Measurements from ENCODE around the gene GPR89B. TPM values are rescaled to one million over a fixed set of nuclear protein-coding genes. Genes with fewer than 3 reads are reported as not detected.
"Not testable (repeated sequence)": the region's sequence is repeated elsewhere in the genome, so short reads cannot be mapped to it uniquely, and the experiment has no call there.

The GPR89B gene
- total RNA-seq, 1 experiment from 2014 or later, result 24.6 TPM

DNA sequence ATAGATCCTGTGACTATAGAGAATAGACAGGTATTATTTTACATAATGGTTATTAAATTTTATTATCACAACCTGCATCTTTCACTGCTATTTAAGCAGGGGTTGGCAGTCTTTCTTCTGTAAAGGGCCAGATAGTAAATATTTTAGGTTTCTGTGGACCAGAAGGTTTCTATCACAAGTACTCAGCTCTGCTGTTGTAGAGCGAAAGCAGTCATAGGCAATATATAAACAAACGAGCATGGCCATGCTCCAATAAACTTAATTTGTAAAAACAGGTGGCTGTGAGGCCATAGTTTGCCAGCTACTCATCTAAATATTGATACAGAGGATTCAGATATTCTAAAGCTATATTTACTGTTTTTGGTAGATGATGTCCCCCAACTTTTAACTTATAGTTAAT lies 12.2 kb downstream of the GPR89B start:
- not testable (repeated sequence) for DNase-seq (ENCODE audit: low spot score)

- not testable (repeated sequence) for DNase-seq (ENCODE audit: low spot score)
Measured at GRCh38 chr1:147942563-147942962, 14.3 kb downstream of the GPR89B start.

GRCh38 chr1:147949517-147949916 lies 21.3 kb downstream of the GPR89B start:
- DNase-seq (ENCODE audit: low spot score), result not testable (repeated sequence)

DNA sequence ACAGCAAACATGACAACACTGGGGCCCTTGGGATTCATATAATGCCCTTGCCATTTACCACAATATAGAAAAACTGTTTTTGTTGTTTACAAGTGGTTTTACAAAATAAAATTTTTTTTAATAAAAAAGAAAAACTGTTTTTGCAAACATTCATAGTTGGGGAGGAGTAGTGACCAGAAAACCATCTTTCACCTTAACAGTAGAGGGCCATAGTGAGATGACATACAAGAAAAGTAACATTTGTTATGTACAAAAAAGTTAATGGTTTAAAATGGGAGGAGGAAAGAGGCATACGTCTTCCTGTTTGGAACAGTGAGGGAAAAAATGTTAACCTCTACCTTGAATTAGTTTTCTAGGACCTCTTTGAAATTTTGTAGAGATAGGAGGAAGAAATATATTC lies 30.7 kb downstream of the GPR89B start:
- not testable (repeated sequence) for DNase-seq (ENCODE audit: low spot score)

GRCh38 chr1:147959680-147960079 lies 31.5 kb downstream of the GPR89B start:
- not testable (repeated sequence) for DNase-seq (ENCODE audit: low spot score)

GRCh38 chr1:147964575-147964974 lies 36.4 kb downstream of the GPR89B start:
- not testable (repeated sequence) for DNase-seq (ENCODE audit: low spot score)

- DNase-seq (ENCODE audit: low spot score), result not testable (repeated sequence)
Measured at GRCh38 chr1:147966657-147967056, 38.4 kb downstream of the GPR89B start.

DNA sequence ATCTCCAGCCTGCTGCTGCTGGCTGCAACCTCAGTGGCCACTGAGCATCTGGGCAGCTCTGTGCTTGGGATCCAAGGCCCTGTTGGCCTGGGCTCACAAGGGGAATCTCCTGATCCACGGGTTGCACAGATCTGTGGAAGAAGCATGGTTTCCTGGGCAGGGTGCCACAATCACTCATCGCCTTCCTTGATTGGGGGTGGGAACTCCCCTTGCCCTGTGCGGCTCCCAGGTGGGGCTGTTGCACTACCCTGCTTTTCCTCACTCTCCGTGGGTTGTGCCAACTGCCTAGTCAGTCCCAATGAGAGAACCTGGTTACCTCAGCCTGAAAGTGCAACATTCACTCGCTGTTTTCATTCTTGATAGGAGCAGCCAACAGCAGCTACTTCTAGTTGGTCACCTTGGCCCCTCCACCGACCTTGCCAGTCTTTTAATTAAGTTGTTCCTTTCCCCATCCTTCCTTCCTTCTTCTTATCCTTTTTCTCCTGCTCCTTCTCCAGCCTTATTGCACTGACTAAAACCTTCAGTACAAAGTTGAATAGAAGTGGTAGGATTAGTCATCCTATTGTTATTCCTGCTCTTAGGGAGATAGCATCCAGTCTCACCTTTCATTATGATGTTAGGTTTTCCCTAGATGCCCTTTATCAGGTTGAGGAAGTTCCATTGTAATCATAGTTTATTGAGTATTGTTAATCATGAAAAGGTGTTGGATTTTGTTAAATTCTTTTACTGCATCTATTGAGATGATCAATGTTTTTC lies 50.9 kb downstream of the GPR89B start:
- DNase-seq (ENCODE audit: low spot score), result not testable (repeated sequence)

- not testable (repeated sequence) for DNase-seq (ENCODE audit: low spot score)
Measured at GRCh38 chr1:147985374-147985773, 57.2 kb downstream of the GPR89B start.

DNA sequence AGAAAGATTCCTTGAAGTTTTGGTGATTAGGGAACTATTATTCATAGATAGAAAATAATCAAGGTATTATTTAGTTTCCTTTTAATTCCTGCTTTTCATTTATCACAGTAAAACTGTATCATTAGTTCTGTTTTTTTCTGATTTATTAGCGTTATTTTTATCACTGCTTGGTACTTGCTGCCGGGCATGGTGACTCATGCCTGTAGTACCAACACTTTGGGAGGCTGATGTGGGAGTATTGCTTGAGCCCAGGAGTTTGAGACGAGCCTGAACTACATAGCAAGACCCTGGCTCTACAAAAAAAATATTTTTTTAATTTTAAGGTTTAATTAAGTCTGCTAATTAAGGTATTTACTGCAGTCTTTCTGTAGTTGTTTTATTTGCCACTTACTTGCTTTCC lies 59.7 kb downstream of the GPR89B start:
- DNase-seq (ENCODE audit: low spot score), result not testable (repeated sequence)

DNA sequence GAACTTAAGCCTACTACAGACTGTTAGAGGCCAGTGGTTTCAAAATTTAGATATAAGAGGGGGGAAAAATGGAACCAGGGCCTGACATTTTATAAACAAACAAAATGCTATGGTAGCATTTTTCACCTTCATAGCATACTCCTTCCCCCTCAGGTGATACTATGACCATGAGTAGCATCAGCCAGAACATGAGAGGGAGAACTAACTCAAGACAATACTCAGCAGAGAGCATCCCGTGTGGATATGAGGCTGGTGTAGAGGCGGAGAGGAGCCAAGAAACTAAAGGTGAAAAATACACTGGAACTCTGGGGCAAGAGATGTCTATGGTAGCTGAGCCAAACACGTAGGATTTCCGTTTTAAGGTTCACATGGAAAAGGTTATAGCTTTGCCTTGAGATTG lies 64.7 kb downstream of the GPR89B start:
- not testable (repeated sequence) for DNase-seq (ENCODE audit: low spot score)

DNA sequence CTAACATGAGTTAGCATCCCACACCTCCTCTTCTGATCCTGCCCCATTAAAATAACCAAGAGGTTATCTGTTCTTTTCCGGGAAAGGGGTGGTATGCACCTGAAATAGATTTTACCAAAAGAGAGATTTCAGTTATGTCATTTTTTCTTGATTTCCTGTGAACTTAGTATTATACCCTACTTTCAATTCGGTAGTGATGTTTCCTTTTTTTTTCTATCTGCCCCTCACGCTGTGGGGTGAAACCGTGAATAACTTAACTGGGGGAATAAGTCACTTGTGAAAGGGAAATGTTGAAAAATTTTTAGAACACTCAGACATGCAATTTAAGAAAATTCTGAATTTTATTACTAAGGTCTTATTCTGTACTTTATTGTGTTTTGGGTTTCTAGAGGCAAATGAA lies 65.2 kb downstream of the GPR89B start:
- DNase-seq (ENCODE audit: low spot score), result not testable (repeated sequence)

DNA sequence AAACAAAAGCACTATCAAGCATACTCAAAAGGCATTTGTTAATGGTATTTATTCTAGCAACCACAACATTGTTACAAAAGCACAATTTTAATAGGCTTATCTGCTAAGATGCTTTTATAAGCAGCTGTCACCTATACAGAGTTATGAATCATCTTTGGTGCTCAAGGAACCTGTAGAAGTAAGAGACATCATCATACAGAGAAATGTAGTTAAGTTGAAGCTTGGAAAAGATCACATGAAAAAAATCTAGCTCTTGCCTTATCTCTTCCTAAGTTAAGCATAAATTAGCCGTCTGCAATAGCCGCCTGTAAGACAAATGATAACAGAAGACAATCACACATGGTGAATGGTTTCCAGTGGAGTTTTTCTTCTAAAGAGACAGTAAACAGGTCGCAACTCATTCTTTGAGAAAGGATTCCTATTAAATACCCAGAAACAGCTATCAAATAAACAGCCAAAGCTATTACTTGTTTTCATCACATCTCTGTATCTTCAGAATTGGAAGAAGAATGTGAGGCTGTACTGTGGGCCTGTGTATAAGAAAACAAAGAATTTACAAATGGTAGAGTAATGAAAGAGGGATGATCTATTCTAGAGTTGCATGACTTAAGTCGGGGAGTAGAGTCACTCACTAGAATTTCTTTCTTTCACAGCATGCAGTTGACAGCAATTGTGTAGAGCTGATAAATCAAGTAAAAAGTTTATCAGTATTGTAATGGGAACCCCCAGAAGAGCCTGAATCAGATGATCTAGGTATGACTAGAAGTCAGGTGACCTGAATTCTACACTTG lies 65.8 kb downstream of the GPR89B start:
- DNase-seq (ENCODE audit: low spot score), result not testable (repeated sequence)

DNA sequence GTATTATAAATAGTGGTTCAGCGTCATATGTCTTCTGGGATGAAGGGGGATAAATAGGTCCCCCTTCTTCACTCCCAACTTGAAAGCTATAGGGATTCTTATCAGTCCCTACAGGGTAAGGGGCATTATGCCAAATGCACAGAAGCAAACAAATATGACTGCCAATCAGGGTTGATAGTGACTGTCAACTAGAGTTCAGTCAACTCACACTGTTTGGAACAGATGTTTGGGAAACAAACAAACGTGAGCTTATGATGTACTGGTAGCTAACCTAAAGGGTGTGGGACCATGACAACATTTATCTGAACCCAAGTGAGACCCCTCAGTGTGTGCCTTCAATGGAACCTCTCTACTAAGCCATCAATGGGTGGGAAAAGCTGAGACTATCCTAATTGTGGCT lies 67.9 kb downstream of the GPR89B start:
- not testable (repeated sequence) for DNase-seq (ENCODE audit: low spot score)

- not testable (repeated sequence) for DNase-seq (ENCODE audit: low spot score)
Measured at GRCh38 chr1:148007724-148008123, 79.5 kb downstream of the GPR89B start.

GRCh38 chr1:148010527-148010926 lies 82.3 kb downstream of the GPR89B start:
- DNase-seq (ENCODE audit: low spot score), result no peak

DNA sequence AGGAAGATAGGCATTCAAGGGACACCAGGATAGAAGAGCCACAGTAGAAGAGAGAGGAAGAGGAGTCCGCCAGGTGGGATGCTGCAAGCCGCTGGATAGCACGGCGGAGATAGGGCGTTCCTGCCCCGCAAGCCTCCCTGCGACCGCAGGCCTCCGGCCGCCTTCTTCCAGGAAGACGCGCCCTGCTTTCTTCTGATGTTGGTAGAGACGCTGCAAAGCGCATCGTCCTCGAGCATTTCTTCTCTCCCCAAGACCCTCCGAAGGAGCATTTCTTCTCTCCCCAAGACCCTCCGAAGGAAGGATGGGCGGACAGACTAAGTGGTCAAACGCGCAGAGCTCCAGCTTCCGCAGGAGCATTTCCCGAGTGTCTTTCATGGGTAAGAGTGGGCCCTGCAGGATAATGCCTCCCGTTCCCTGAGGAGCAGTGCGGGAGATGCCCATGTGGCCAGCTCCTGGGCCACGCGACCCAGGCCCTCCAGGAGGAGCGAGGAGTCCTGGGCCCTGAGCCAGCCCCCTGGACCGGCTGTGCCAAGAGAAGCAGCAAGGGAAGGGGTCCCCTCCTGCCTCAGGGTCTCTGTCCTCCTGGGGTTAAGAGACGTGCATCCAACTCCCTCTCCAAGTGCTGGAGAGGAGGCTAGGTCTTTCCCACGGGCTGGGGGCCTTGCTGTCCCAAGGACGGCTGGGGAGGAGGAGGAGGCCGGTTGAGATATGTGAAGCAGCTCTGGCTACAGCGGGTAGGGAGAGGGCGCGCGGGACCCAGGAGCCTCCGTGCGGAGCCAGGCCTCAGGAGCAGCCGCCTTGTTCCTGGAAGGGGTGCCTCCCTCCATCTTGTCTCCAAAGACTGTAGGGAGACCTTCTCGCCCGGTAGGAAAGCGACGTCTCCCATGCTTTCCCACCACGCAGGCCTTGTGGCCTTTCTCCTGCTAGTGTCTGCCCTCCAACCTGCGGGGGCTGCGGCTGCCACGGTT lies 85.2 kb downstream of the GPR89B start:
- DNase-seq (ENCODE audit: low spot score), result not testable (repeated sequence)

DNA sequence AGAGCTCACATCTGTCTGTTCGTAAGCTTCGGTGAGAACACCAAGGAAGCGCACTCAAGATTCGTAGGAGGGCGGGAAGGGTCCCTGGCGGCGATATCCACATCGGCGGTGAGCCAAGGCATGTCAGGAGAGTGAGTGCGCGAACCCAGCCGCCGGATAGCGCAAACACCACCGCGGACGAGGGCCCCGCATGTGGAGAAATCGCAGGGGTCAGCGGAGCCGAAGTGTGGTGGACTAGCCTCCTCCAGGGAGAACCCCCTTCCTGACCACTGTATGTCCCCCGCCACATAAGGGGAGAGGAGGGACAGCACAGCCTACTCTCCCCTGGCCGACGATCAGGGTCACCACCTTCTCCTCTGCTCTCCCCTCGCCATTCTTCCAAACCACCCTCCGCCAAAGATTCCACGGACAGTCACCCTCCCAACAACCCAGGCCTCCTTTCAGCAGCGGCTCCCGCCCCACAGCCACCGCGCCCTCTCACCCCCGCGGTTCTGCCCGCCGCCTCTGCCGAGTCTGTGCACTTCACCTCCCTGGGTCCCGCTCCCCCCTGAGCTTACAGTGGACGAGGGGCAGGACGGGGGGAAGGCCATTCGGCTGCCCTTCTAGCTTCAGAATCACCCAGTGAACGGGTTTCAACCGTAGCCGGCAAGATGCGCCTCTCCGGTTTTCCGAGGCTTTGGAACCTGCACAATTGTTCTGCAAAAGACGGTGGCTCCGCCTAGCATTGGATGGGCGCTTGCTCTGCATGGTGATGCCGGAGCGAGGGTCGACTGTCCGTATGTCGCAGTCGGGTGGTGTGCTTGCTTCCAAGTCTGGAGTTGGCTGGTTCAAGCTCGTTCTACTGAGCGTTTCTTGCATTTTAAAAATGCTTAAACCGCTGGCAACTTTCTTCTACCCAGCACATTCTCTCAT lies 86.3 kb downstream of the GPR89B start:
- not testable (repeated sequence) for DNase-seq (ENCODE audit: low spot score)

DNA sequence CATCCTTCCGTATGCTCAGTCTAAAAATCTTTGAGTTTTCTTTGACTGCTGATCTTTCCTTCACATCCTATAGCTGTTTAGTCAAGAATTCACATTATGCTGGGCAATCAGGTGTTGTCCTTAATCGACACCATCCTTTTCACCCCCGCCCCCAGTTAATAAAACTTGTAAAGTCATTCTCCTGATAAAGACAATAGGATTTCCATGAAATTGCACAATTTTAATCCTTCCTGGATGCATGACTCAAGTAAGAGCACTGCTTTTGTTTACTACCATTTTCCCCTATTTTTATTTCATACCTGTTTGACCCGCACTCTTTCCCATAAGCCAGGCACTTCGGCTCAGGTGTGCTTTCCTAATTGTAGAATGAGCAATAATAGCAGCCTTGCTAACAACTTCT lies 96.7 kb downstream of the GPR89B start:
- DNase-seq (ENCODE audit: low spot score), result not testable (repeated sequence)

DNA sequence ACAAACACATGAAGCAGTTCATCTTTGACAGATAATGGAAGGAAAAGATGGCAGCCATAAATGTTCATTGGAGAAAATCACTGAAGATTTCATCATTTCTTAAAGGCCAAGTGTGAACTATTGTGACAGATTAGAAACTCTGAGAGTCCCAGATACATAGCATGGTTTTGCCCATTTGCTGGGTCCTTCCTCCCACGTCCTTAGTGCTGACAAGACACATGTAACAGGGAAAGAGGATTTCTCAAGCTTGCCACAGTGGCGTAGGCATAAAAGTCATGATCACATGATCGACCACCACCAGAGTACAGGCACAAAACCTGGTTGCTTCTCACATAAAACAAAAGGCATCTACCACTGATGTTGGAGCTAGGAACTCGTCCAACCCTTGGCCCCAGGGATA lies 98.8 kb downstream of the GPR89B start:
- DNase-seq (ENCODE audit: low spot score), result not testable (repeated sequence)

DNA sequence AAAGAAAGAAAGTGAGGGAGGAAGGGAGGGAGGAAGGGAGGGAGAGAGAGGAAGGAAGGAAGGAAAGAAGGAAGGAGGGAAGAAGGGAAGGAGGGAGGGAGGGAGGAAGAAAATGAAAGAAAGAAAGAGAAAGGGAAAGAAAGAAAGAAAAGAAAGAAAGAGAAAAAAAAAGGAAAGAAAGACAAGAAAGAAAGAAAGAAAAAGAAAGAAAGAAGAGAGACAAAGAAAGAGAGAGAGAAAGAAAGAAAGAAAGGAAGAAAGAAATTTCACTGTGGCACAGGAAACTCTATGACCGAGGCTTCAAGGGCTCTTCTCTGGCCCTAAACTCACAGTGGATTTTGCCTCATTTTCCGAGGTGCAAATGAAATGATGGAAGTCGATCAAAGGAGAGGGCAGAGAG lies 104.0 kb downstream of the GPR89B start:
- not testable (repeated sequence) for DNase-seq (ENCODE audit: low spot score)
